NT2/D1 (cell line): ENCODE measurements around the gene POLRMT.
A peak's percentile ranks its signal among the peaks of the same experiment; 100 is the strongest.

ENCODE experiments used
- DNase-seq: peaks from one replicate; pipeline ENCODE4 v3.0.0-alpha.2; 2011; ENCODE audit warnings: low read depth, low spot score
- H3K27me3 ChIP-seq: 2 replicates; pipeline ENCODE4 v1.6.0; 2011; ENCODE audit warnings: mild to moderate bottlenecking; ENCODE audit not compliant: insufficient read length, insufficient read depth
- H3K36me3 ChIP-seq: 2 replicates; pipeline ENCODE4 v1.6.1; 2011; ENCODE audit warnings: mild to moderate bottlenecking, low read length, mixed read lengths; ENCODE audit not compliant: insufficient read depth, insufficient read length
- H3K4me1 ChIP-seq: 2 replicates; pipeline ENCODE4 v1.5.1; 2011; ENCODE audit not compliant: insufficient read depth, insufficient read length
- H3K4me3 ChIP-seq: 2 replicates; pipeline ENCODE4 v1.5.1; 2011; ENCODE audit warnings: low read depth; ENCODE audit not compliant: insufficient read length
- H3K9ac ChIP-seq: 2 replicates; pipeline ENCODE4 v1.6.0; 2011; ENCODE audit warnings: low read depth; ENCODE audit not compliant: insufficient read length
- H3K9me3 ChIP-seq: 2 replicates; pipeline ENCODE4 v1.5.1; 2011; ENCODE audit warnings: mild to moderate bottlenecking, low read length; ENCODE audit not compliant: insufficient read depth
- SUZ12 ChIP-seq: IDR thresholded peaks from 2 replicates; pipeline ENCODE4 v1.6.1; 2011; ENCODE audit not compliant: insufficient read length, insufficient read depth; ENCODE audit errors: extremely low read depth
- YY1 ChIP-seq: IDR thresholded peaks from 2 replicates; pipeline ENCODE4 v1.6.1; 2011; ENCODE audit not compliant: insufficient read length, insufficient read depth
- ZNF274 ChIP-seq: IDR thresholded peaks from 2 replicates; pipeline ENCODE4 v1.6.1; 2011; ENCODE audit warnings: mild to moderate bottlenecking, low read depth, low read length

POLRMT gene

GRCh38 chr19:616062-616700, 17.2 kb downstream of the POLRMT start:
- Histone ChIP-seq H3K9me3 (no peaks in the 10 kb centered on the region), H3K4me3 (no peak overlapping the region), H3K27me3 (no peaks in the 10 kb centered on the region), H3K36me3 (peaks cover 70% of the 10 kb centered on the region), H3K4me1 (peaks cover 3% of the 10 kb centered on the region), H3K9ac (no peak overlapping the region)
- no peak for TF ChIP-seq SUZ12
- TF ChIP-seq ZNF274, result no peak
- TF ChIP-seq YY1, result no peak
- DNase-seq, result no peak

- H3K9ac ChIP-seq, result no peak overlapping the region
- DNase-seq, result no peak
- peaks cover 6% of the 10 kb centered on the region for H3K4me1 ChIP-seq
- H3K36me3 ChIP-seq, result peaks cover 73% of the 10 kb centered on the region
- H3K27me3 ChIP-seq, result no peaks in the 10 kb centered on the region
- H3K4me3 ChIP-seq, result no peak overlapping the region
- H3K9me3 ChIP-seq, result no peaks in the 10 kb centered on the region
- no peak for TF ChIP-seq SUZ12
- TF ChIP-seq ZNF274, result no peak
- no peak for TF ChIP-seq YY1
These were observed 17.7 kb downstream of the POLRMT start for GRCh38 chr19:615619-616018.

- Histone ChIP-seq H3K9ac (no peak overlapping the region), H3K4me1 (peaks cover 6% of the 10 kb centered on the region), H3K27me3 (no peaks in the 10 kb centered on the region), H3K9me3 (no peaks in the 10 kb centered on the region), H3K4me3 (no peak overlapping the region), H3K36me3 (peaks cover 68% of the 10 kb centered on the region)
- TF ChIP-seq SUZ12 (no peak), ZNF274 (no peak), YY1 (no peak)
- no peak for DNase-seq
These were observed 19.4 kb downstream of the POLRMT start for GRCh38 chr19:613732-614567.

- Histone ChIP-seq H3K36me3 (peaks cover 58% of the 10 kb centered on the region), H3K4me1 (peaks cover 6% of the 10 kb centered on the region), H3K9me3 (no peaks in the 10 kb centered on the region), H3K9ac (no peak overlapping the region), H3K4me3 (no peak overlapping the region), H3K27me3 (no peaks in the 10 kb centered on the region)
- DNase-seq, result no peak
- TF ChIP-seq ZNF274, result no peak
- TF ChIP-seq YY1, result no peak
- TF ChIP-seq SUZ12, result no peak
These were observed 20.4 kb downstream of the POLRMT start for GRCh38 chr19:612941-613340.

- peak overlapping the region; percentile 51 for H3K9ac ChIP-seq
- DNase-seq, result no peak
- no peak for TF ChIP-seq YY1
- TF ChIP-seq ZNF274, result no peak
- TF ChIP-seq SUZ12, result no peak
- H3K4me1 ChIP-seq, result peaks cover 6% of the 10 kb centered on the region
- H3K36me3 ChIP-seq, result peaks cover 49% of the 10 kb centered on the region
- no peak overlapping the region for H3K4me3 ChIP-seq
- H3K27me3 ChIP-seq, result no peaks in the 10 kb centered on the region
- H3K9me3 ChIP-seq, result no peaks in the 10 kb centered on the region
These were observed 21.9 kb downstream of the POLRMT start for GRCh38 chr19:611481-611868.

- Histone ChIP-seq H3K36me3 (peaks cover 49% of the 10 kb centered on the region), H3K4me1 (peaks cover 6% of the 10 kb centered on the region), H3K9ac (peak overlapping the region; percentile 51), H3K4me3 (no peak overlapping the region), H3K27me3 (no peaks in the 10 kb centered on the region), H3K9me3 (no peaks in the 10 kb centered on the region)
- TF ChIP-seq ZNF274, result no peak
- TF ChIP-seq SUZ12, result no peak
- no peak for TF ChIP-seq YY1
- DNase-seq, result no peak
These were observed 22.4 kb downstream of the POLRMT start for GRCh38 chr19:610801-611480.
